ENCODE measurements around the gene CEBPE. TPM values are rescaled to one million over a fixed set of nuclear protein-coding genes. Genes with fewer than 3 reads are reported as not detected.

CEBPE gene
- total RNA-seq = not detected

GRCh38 chr14:23118506-23119362, at the start of gene CEBPE:
CEBPE (minus strand) TSS chr14:23119255; CDS start chr14:23119091, 164 bp downstream.
- ATAC-seq (replicated peaks) = no peak
- H3K9me3 Mint-ChIP-seq = no peaks in the 10 kb centered on the region
- peak within 1 kb of the TSS; percentile 88 for H3K27ac Mint-ChIP-seq
- no peaks in the 10 kb centered on the region for H3K36me3 Mint-ChIP-seq (ENCODE audit: low read depth)
- peak within 1 kb of the TSS; percentile 52 for H3K4me3 Mint-ChIP-seq
- H3K4me1 Mint-ChIP-seq = peaks cover 15% of the 10 kb centered on the region
- peaks cover 6% of the 10 kb centered on the region for H3K27me3 Mint-ChIP-seq

GRCh38 chr14:23168246-23168645, 49.2 kb upstream of the CEBPE start:
- no peak for ATAC-seq (replicated peaks)
- H3K4me1 Mint-ChIP-seq = no peaks in the 10 kb centered on the region
- H3K27me3 Mint-ChIP-seq = peaks cover 3% of the 10 kb centered on the region
- no peak overlapping the region for H3K27ac Mint-ChIP-seq
- H3K9me3 Mint-ChIP-seq = no peaks in the 10 kb centered on the region
- H3K4me3 Mint-ChIP-seq = no peak overlapping the region
- no peaks in the 10 kb centered on the region for H3K36me3 Mint-ChIP-seq (ENCODE audit: low read depth)

GRCh38 chr14:23167116-23167847, 48.2 kb upstream of the CEBPE start:
- H3K4me3 Mint-ChIP-seq = no peak overlapping the region
- H3K9me3 Mint-ChIP-seq = no peaks in the 10 kb centered on the region
- ATAC-seq (replicated peaks) = no peak
- H3K4me1 Mint-ChIP-seq = peaks cover 4% of the 10 kb centered on the region
- no peak overlapping the region for H3K27ac Mint-ChIP-seq
- H3K27me3 Mint-ChIP-seq = no peaks in the 10 kb centered on the region
- H3K36me3 Mint-ChIP-seq (ENCODE audit: low read depth) = no peaks in the 10 kb centered on the region

GRCh38 chr14:23164949-23165348, 45.9 kb upstream of the CEBPE start:
- Mint-ChIP-seq H3K27me3 (no peaks in the 10 kb centered on the region), H3K27ac (no peak overlapping the region), H3K4me3 (no peak overlapping the region), H3K36me3 (ENCODE audit: low read depth) (no peaks in the 10 kb centered on the region), H3K9me3 (no peaks in the 10 kb centered on the region), H3K4me1 (peaks cover 4% of the 10 kb centered on the region)
- ATAC-seq (replicated peaks) = no peak

GRCh38 chr14:23164250-23164649, 45.2 kb upstream of the CEBPE start:
- no peaks in the 10 kb centered on the region for H3K9me3 Mint-ChIP-seq
- no peak overlapping the region for H3K4me3 Mint-ChIP-seq
- H3K4me1 Mint-ChIP-seq = peaks cover 4% of the 10 kb centered on the region
- H3K27me3 Mint-ChIP-seq = no peaks in the 10 kb centered on the region
- no peak for ATAC-seq (replicated peaks)
- no peak overlapping the region for H3K27ac Mint-ChIP-seq
- H3K36me3 Mint-ChIP-seq (ENCODE audit: low read depth) = no peaks in the 10 kb centered on the region

- Mint-ChIP-seq H3K9me3 (no peaks in the 10 kb centered on the region), H3K4me3 (no peak overlapping the region), H3K36me3 (ENCODE audit: low read depth) (no peaks in the 10 kb centered on the region), H3K27ac (no peak overlapping the region), H3K27me3 (peaks cover under 1% of the 10 kb centered on the region), H3K4me1 (peaks cover 4% of the 10 kb centered on the region)
- ATAC-seq (replicated peaks) = no peak
Measured at GRCh38 chr14:23163830-23164229, 44.8 kb upstream of the CEBPE start.

- Mint-ChIP-seq H3K36me3 (ENCODE audit: low read depth) (no peaks in the 10 kb centered on the region), H3K4me1 (peaks cover 4% of the 10 kb centered on the region), H3K27me3 (peaks cover 6% of the 10 kb centered on the region), H3K27ac (no peak overlapping the region), H3K9me3 (no peaks in the 10 kb centered on the region), H3K4me3 (no peak overlapping the region)
- no peak for ATAC-seq (replicated peaks)
Measured at GRCh38 chr14:23162800-23163199, 43.7 kb upstream of the CEBPE start.

GRCh38 chr14:23162005-23162404, 43.0 kb upstream of the CEBPE start:
- Mint-ChIP-seq H3K4me1 (peaks cover 4% of the 10 kb centered on the region), H3K36me3 (ENCODE audit: low read depth) (no peaks in the 10 kb centered on the region), H3K4me3 (no peak overlapping the region), H3K9me3 (no peaks in the 10 kb centered on the region), H3K27ac (no peak overlapping the region), H3K27me3 (peaks cover 6% of the 10 kb centered on the region)
- ATAC-seq (replicated peaks) = no peak

- ATAC-seq (replicated peaks) = no peak
- H3K4me3 Mint-ChIP-seq = peak overlapping the region; percentile 10
- no peaks in the 10 kb centered on the region for H3K9me3 Mint-ChIP-seq
- no peak overlapping the region for H3K27ac Mint-ChIP-seq
- H3K36me3 Mint-ChIP-seq (ENCODE audit: low read depth) = no peaks in the 10 kb centered on the region
- peaks cover 4% of the 10 kb centered on the region for H3K4me1 Mint-ChIP-seq
- H3K27me3 Mint-ChIP-seq = peaks cover 6% of the 10 kb centered on the region
Measured at GRCh38 chr14:23160924-23161522, 42.0 kb upstream of the CEBPE start.

GRCh38 chr14:23159532-23159931, 40.5 kb upstream of the CEBPE start:
- Mint-ChIP-seq H3K27ac (no peak overlapping the region), H3K4me3 (no peak overlapping the region), H3K4me1 (peaks cover 4% of the 10 kb centered on the region), H3K9me3 (no peaks in the 10 kb centered on the region), H3K36me3 (ENCODE audit: low read depth) (no peaks in the 10 kb centered on the region), H3K27me3 (peaks cover 6% of the 10 kb centered on the region)
- no peak for ATAC-seq (replicated peaks)

GRCh38 chr14:23158779-23159178, 39.7 kb upstream of the CEBPE start:
- no peaks in the 10 kb centered on the region for H3K9me3 Mint-ChIP-seq

GRCh38 chr14:23154964-23155587, 36.0 kb upstream of the CEBPE start:
- H3K4me1 Mint-ChIP-seq = no peaks in the 10 kb centered on the region
- no peaks in the 10 kb centered on the region for H3K36me3 Mint-ChIP-seq (ENCODE audit: low read depth)
- no peak for ATAC-seq (replicated peaks)
- H3K27me3 Mint-ChIP-seq = peaks cover 11% of the 10 kb centered on the region
- H3K27ac Mint-ChIP-seq = no peak overlapping the region
- H3K4me3 Mint-ChIP-seq = no peak overlapping the region
- H3K9me3 Mint-ChIP-seq = no peaks in the 10 kb centered on the region

More at GRCh38 chr14:23158779-23159178, 39.7 kb upstream of the CEBPE start:
- no peak overlapping the region for H3K27ac Mint-ChIP-seq
- ATAC-seq (replicated peaks) = no peak
- H3K4me3 Mint-ChIP-seq = no peak overlapping the region
- no peaks in the 10 kb centered on the region for H3K36me3 Mint-ChIP-seq (ENCODE audit: low read depth)
- peaks cover 6% of the 10 kb centered on the region for H3K27me3 Mint-ChIP-seq
- H3K4me1 Mint-ChIP-seq = peaks cover 4% of the 10 kb centered on the region

GRCh38 chr14:23153851-23154796, 35.1 kb upstream of the CEBPE start:
- no peaks in the 10 kb centered on the region for H3K36me3 Mint-ChIP-seq (ENCODE audit: low read depth)
- no peaks in the 10 kb centered on the region for H3K9me3 Mint-ChIP-seq
- peaks cover 15% of the 10 kb centered on the region for H3K27me3 Mint-ChIP-seq
- no peak for ATAC-seq (replicated peaks)
- H3K4me1 Mint-ChIP-seq = no peaks in the 10 kb centered on the region
- H3K4me3 Mint-ChIP-seq = no peak overlapping the region
- no peak overlapping the region for H3K27ac Mint-ChIP-seq
